Stimulated activated CD4-positive, alpha-beta T cell treated with anti-CD3 and anti-CD28 coated beads, Interleukin-15, amount 100 ng/mL, for 24 hours (primary cell): Measurements from ENCODE around the gene SNCA.

Experiments used
- DNase-seq: peaks from one replicate; pipeline ENCODE4 v3.0.0-alpha.2; 2020

SNCA gene

DNA sequence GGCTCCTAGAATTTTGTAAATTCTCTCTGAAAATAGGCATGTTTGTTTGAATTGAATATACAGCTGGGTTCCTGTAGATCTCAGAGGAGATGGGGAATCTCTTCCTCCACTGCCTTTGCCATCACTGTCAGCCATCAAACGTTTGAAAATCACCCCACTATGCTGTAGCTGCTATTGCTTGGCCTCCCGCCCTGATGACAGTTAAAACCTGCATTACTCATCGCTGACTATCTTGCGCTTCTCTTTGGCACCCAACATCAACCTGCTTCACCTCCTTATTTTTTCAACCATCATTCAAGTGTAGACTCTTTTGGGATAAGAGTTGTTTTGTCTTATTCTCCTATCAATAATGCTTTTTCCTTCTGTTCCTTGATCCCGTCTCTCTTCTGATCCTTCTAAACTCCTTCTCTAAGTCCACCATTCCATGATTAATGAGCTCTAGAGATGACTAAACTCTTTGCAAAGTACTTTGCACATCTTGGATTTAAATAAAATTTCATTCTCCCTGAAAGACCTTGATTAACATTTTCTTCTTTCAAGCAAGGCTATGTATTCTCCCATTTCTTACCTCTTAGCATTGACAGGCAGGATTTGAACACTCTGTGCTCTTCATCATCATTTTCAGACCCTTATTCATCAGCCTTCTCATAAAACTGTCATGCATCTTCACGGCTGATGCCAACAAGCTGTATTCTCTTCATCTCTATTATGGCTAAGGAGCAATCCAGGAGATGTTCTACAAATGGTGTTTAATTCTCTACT is 133.0 kb downstream of the SNCA start:
- DNase-seq: no peak

DNA sequence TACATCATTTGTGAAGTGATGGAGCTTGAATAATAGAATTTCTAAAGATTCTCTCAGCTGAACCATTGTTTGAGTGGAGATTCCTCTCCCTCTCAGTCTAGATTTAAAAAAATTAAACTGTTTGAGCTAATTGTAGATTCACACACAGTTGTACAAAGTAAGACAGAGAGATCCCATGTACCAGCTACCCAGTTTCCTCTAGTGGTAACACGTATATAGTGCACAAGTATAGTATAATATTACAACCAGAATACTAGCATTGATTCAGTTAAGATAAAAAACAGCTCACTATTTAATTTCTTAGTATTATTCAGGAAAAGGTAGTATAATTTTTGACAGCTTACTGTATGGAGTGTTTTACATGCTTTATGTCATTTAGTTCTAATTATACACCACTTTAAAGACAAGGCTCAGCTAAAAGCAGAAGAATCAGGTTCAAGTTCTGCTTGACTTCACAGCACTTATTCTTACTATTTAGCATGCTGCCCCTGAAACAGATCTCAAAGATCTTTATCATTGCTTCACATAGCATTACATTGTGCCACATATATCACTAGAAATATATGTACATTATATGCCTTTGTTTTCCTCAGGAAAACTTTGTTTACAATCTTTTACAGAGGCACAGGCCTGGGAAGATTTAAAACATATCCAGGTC is 136.1 kb downstream of the SNCA start:
- no peak for DNase-seq

DNA sequence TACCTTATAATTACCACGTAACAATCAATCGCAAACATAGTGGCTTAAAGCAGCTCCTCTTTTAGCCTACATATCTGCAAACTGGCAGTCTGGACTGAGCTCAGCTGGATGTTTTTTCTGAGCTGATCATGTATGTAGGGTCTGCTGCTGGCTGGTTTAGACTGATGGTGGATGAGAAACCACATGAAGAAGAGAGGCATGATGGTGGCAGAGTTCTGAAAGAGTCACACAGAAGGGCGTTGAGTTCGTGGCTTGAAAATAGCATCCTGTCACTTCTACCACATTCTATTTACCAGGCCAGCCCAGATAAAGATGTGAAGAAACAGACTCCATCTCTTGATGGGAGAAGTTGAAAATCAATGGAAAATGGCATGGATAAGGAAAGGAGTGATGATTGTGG is 151.3 kb downstream of the SNCA start:
- no peak for DNase-seq

DNA sequence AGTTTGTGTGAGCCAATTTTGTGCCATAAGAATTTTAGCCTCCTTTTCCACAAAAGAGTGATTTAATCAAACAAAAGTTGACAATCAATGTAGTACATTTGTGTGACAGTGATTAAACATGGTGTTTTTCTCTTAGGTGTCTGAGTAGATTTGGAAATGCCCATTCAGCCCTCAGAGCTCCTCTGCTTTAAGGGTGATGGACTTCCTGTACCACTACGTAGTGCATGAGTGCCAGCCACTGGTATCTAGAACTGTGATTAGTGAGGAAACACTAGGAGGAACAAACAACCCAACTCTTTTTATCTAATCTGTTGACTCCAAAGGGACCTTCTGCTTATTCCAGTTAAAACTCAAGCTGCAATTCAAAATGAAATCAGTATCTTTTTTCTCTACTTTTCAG is 151.7 kb downstream of the SNCA start:
- DNase-seq: no peak

DNA sequence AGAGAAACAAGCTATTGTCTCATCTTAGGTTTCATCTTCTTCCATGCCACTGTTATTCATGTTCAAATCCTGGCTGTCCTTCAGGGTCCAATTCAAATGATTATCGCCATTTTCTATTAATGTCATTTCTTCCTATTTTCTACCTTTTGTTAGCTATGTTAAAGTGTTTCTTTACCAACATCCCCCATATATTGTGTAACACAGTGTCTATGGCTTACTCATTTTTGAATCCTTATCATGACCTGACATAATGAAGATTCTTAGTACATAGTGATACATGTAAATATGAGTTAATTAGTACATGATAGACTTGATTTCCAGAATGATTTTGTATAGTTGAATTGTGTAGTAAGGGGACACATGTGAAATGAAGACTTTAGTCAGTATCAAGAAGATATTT is 152.4 kb downstream of the SNCA start:
- no peak for DNase-seq

DNA sequence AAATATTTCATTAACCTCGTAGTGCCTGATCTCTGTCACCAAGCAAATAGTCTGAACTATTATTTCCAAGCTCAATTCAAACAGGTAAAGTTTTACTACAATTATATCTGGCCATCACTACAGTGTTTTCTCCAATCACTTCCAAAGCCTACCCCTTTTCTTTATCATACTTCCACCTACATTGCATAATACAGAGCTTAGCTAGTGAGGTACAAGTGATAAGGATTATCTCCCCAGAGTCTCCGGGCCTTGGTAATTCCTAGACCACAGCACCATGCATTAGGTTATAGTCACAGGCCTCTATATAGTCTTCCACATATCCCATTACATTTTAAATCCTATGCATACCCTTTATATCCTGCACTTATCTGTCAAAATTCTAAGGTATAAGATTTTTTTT is 154.2 kb downstream of the SNCA start:
- DNase-seq: no peak

DNA sequence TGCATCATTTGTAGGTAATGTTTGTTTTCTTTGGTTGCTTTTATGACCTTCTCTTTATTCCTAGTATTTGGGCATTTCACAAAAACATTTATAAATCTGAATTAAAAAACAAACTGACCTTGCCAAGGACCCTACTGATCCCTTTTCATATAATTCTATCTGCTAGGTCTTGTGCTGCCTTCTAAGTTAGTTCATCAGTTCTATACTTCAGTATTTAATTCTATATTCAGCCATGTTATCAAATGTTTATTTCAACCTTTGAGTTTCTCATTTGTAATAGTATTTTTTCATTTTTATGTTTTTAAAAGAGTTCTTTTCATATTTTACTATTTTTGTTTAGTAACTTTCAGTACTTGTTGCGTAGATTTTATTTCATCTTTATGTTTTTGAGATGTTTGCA is 155.3 kb downstream of the SNCA start:
- no peak for DNase-seq

DNA sequence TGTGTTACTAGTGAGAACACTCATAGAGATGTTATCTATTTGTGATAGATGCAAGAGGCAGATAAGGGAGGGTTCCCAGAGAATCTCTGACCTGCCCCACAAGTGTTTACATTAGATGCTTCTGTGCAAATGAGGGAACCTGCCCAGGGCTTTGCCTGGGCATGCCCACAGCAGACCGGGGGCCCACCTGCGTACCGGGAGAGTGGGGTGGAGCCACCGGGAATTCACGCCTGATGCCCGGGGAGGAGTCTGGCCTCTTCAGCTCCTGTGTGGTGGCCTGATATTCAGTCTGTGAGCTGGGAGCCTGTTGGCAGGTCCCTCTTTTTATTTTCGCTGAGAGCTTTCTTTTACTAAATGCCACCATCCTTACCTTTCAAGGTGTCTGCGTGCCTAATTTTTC is 155.7 kb downstream of the SNCA start:
- DNase-seq: no peak

DNA sequence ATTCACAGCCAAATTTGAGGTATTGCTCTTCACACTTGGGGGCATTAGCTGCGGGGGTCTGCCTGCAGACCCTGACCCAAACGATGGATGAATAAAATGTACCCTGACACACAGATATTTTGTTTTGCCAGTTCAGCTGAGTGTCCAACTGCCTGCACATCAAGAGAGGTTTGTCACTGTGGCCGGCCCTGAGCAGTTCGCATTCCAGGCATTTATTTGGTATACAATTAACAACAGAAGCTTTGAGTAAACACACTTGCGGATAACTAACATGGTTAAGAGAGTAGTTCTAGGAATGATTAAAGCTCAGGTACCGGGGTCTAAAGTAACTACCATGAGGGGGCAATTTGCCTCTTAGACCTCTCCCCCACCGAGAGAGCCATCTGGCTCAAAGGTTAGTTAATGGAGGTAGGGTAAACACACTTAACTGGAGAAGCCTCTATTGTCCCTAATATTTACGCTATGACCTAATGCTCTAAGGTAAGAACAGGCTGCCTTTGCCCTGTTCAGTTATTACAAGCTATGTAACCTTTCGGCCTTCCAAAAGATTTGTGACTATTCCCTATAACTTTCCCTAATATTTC is 162.0 kb downstream of the SNCA start:
- DNase-seq: no peak
